ENCODE data around the gene CELSR1.
"Not testable (repeated sequence)": the region's sequence is repeated elsewhere in the genome, so short reads cannot be mapped to it uniquely, and the experiment has no call there.

The CELSR1 gene

GRCh38 chr22:46320716-46321386, 216.6 kb downstream of the CELSR1 start:
- no peak overlapping the region for H3K27ac ChIP-seq (ENCODE audit: low read length)
- H3K36me3 ChIP-seq (ENCODE audit: insufficient read depth, low read depth, low read length) = peaks cover 70% of the 10 kb centered on the region
- H3K4me1 ChIP-seq (ENCODE audit: insufficient read depth, low read length) = no peaks in the 10 kb centered on the region
- no peak overlapping the region for H3K9ac ChIP-seq (ENCODE audit: low read depth, low read length)
- H3K4me3 ChIP-seq (ENCODE audit: low read length) = no peak overlapping the region
- H3K9me3 ChIP-seq (ENCODE audit: insufficient read depth, low read depth, low read length) = no peaks in the 10 kb centered on the region
- no peaks in the 10 kb centered on the region for H3K27me3 ChIP-seq (ENCODE audit: insufficient read depth, low read length)

GRCh38 chr22:46320166-46320710, 217.2 kb downstream of the CELSR1 start:
- Histone ChIP-seq H3K9me3 (ENCODE audit: insufficient read depth, low read depth, low read length) (no peaks in the 10 kb centered on the region), H3K4me3 (ENCODE audit: low read length) (no peak overlapping the region), H3K4me1 (ENCODE audit: insufficient read depth, low read length) (no peaks in the 10 kb centered on the region), H3K27me3 (ENCODE audit: insufficient read depth, low read length) (no peaks in the 10 kb centered on the region), H3K27ac (ENCODE audit: low read length) (no peak overlapping the region), H3K9ac (ENCODE audit: low read depth, low read length) (no peak overlapping the region), H3K36me3 (ENCODE audit: insufficient read depth, low read depth, low read length) (peaks cover 71% of the 10 kb centered on the region)

- Histone ChIP-seq H3K27ac (ENCODE audit: low read length) (no peak overlapping the region), H3K9ac (ENCODE audit: low read depth, low read length) (no peak overlapping the region), H3K4me3 (ENCODE audit: low read length) (no peak overlapping the region), H3K36me3 (ENCODE audit: insufficient read depth, low read depth, low read length) (peaks cover 66% of the 10 kb centered on the region), H3K4me1 (ENCODE audit: insufficient read depth, low read length) (no peaks in the 10 kb centered on the region), H3K9me3 (ENCODE audit: insufficient read depth, low read depth, low read length) (no peaks in the 10 kb centered on the region), H3K27me3 (ENCODE audit: insufficient read depth, low read length) (no peaks in the 10 kb centered on the region)
Measured at GRCh38 chr22:46319319-46319718, 218.1 kb downstream of the CELSR1 start.

DNA sequence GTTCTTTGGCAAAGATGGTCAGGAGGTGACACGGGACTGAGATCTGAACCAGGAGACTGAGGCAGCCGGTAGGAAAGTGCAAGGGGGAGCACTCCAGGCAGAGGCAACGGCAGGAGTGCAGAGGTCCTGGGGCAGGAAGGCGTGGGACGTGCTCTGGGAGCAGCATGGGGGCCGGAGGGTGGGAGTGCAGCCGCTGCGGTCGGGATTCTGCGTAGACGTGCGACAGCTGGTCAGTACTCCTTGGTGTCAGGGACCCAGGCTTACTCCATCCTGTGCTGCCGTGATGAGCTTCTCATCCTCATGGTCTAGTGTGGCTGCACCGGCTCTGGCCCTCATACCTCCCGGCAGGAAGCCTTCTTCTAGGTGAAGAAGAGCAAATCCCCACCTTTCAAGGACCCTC, 218.8 kb downstream of the CELSR1 start:
- H3K36me3 ChIP-seq (ENCODE audit: insufficient read depth, low read depth, low read length) = peaks cover 66% of the 10 kb centered on the region

DNA sequence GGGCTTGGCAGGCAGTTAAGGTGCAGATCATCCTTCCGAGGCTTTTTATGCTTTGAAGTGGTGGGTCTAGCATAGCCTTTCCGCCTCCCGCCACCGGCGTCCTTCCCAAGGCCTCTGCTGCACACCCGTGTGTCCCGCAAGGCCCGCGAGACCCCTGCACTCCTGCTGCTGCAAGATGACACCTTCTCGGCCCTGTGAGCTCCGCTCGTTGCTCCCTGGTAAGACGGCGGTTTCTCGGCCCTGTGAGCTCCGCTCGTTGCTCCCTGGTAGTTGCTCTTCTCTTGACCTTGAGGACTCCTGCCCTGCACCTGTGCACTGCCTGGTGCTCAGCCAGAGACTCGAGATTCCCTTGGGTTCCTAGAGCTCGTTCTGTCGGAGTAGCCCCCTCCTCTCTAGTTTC, 219.8 kb downstream of the CELSR1 start:
- H3K9ac ChIP-seq (ENCODE audit: low read depth, low read length) = no peak overlapping the region; the same call in 1 of the 2 replicates
- no peak overlapping the region for H3K4me3 ChIP-seq (ENCODE audit: low read length)
- H3K9me3 ChIP-seq (ENCODE audit: insufficient read depth, low read depth, low read length) = no peaks in the 10 kb centered on the region
- H3K27ac ChIP-seq (ENCODE audit: low read length) = no peak overlapping the region
- peaks cover 59% of the 10 kb centered on the region for H3K36me3 ChIP-seq (ENCODE audit: insufficient read depth, low read depth, low read length)
- no peaks in the 10 kb centered on the region for H3K4me1 ChIP-seq (ENCODE audit: insufficient read depth, low read length)
- no peaks in the 10 kb centered on the region for H3K27me3 ChIP-seq (ENCODE audit: insufficient read depth, low read length)

More for the DNA sequence above, 218.8 kb downstream of the CELSR1 start:
- Histone ChIP-seq H3K9me3 (ENCODE audit: insufficient read depth, low read depth, low read length) (no peaks in the 10 kb centered on the region), H3K9ac (ENCODE audit: low read depth, low read length) (no peak overlapping the region), H3K4me3 (ENCODE audit: low read length) (no peak overlapping the region), H3K4me1 (ENCODE audit: insufficient read depth, low read length) (no peaks in the 10 kb centered on the region), H3K27me3 (ENCODE audit: insufficient read depth, low read length) (no peaks in the 10 kb centered on the region), H3K27ac (ENCODE audit: low read length) (no peak overlapping the region)

GRCh38 chr22:46315976-46316375, 221.4 kb downstream of the CELSR1 start:
- no peak overlapping the region for H3K4me3 ChIP-seq (ENCODE audit: low read length)
- H3K9me3 ChIP-seq (ENCODE audit: insufficient read depth, low read depth, low read length) = no peaks in the 10 kb centered on the region
- H3K4me1 ChIP-seq (ENCODE audit: insufficient read depth, low read length) = no peaks in the 10 kb centered on the region
- H3K36me3 ChIP-seq (ENCODE audit: insufficient read depth, low read depth, low read length) = peaks cover 63% of the 10 kb centered on the region
- no peaks in the 10 kb centered on the region for H3K27me3 ChIP-seq (ENCODE audit: insufficient read depth, low read length)
- H3K9ac ChIP-seq (ENCODE audit: low read depth, low read length) = no peak overlapping the region
- H3K27ac ChIP-seq (ENCODE audit: low read length) = no peak overlapping the region

GRCh38 chr22:46312848-46313247, 224.6 kb downstream of the CELSR1 start:
- H3K9ac ChIP-seq (ENCODE audit: low read depth, low read length); H3K4me3 ChIP-seq (ENCODE audit: low read length); H3K27ac ChIP-seq (ENCODE audit: low read length); H3K4me1 ChIP-seq (ENCODE audit: insufficient read depth, low read length); H3K27me3 ChIP-seq (ENCODE audit: insufficient read depth, low read length); H3K9me3 ChIP-seq (ENCODE audit: insufficient read depth, low read depth, low read length): not testable (repeated sequence)
- H3K36me3 ChIP-seq (ENCODE audit: insufficient read depth, low read depth, low read length) = peaks cover 67% of the 10 kb centered on the region

GRCh38 chr22:46312056-46312455, 225.4 kb downstream of the CELSR1 start:
- Histone ChIP-seq H3K27me3 (ENCODE audit: insufficient read depth, low read length) (no peaks in the 10 kb centered on the region), H3K4me3 (ENCODE audit: low read length) (no peak overlapping the region), H3K9me3 (ENCODE audit: insufficient read depth, low read depth, low read length) (no peaks in the 10 kb centered on the region), H3K36me3 (ENCODE audit: insufficient read depth, low read depth, low read length) (peaks cover 59% of the 10 kb centered on the region), H3K9ac (ENCODE audit: low read depth, low read length) (no peak overlapping the region), H3K27ac (ENCODE audit: low read length) (no peak overlapping the region), H3K4me1 (ENCODE audit: insufficient read depth, low read length) (no peaks in the 10 kb centered on the region)
